GM18858 (cell line): ENCODE results near the gene SCFD2.
"Not testable (repeated sequence)": the region's sequence is repeated elsewhere in the genome, so short reads cannot be mapped to it uniquely, and the experiment has no call there.

ENCODE experiments used
- ATAC-seq: cut with Tn5 transposase; IDR thresholded peaks from one replicate; pipeline ENCODE4 v1.9.1; 2021; ENCODE audit not compliant: unreplicated experiment

The SCFD2 gene

DNA sequence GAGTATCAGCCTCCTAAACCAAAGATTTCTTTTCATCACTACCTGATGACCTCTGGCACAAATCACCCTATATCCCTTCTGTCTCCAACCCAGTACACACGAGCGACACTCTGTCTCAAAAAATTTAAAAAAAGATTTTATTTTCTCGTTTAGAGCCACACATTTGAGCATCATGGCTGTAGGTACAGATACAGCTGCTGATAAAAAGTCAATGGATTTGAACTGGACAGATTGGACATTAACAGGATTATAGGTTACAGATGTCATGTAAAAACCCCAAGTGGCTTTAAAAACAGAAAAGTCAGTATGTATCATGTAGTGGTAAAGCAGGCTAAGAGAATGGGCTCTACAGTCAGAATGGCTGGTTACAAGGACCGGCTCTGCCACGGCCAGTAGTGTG lies 171.1 kb downstream of the SCFD2 start:
- no peak for ATAC-seq

DNA sequence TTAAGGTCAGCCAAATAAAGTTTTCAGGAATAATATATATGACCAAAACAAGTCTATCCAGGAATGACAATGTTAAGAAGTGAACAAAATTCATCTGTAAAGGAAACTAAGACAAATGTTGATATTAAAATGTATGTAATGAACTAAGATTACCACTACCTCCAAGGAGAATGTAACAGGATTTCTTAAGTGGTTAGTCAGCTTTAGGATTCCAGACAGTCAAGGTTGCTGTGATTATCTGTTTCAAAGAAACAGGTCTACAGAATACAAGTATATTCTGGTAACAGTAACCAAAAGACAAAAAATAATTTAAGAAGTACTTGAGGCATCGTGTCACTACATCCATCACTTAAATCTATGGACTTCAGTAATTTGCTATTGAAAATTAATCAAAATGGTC lies 172.8 kb downstream of the SCFD2 start:
- no peak for ATAC-seq

DNA sequence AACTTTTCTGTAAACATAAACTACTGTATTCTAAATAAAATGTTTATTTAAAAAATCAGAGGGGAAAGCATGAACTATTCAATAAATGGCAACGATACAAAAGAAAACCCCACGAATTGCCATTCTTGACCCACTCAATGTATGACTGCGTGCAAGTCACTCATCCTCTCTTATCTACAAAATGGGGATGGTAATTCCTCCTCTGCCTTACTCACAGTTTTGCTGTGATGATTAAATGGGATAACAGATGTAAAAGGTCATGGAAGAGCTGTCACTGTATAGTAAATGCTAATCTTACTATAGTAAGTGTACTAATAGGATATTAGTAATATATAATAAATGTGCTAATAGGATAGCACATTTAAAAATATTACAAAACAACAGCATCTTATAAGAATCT lies 173.4 kb downstream of the SCFD2 start:
- ATAC-seq = no peak

DNA sequence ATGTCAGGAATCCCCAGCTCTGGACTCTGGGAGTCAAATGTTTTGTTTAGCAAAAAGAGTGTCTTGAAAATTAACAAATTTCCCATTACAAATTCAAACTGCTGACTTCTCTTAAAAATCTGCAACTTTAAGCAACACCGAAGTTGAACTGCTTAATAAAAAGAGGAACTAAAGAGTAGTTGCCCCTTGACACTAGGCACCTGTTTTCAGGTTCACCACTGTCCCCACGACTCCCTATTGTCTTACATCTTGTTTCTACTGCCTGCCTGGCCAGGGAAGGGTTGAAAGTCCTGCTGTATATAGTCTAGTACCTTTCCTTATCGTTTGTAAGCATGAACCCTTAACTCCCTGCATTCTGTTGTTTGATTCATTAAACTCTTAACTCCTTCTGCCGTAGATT lies 173.9 kb downstream of the SCFD2 start:
- ATAC-seq = no peak

DNA sequence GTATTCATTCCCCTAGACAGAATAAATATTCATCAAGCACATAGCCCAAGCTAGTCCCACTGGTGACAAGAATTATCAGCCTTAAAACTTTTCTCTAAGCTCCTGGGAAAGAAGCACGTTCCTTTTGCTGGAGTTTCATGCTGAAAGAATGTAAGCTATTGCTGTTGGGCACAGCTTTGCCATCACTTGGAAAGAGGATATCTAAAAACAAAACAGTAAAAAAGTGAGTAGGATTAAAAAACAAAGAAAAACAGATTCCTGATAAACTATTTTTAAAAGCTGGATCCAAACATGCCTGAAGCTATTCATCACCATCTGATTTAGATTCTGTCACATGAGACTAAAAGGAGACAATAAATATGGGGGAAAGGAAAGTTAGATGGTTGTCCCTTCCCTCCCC lies 176.8 kb downstream of the SCFD2 start:
- no peak for ATAC-seq

DNA sequence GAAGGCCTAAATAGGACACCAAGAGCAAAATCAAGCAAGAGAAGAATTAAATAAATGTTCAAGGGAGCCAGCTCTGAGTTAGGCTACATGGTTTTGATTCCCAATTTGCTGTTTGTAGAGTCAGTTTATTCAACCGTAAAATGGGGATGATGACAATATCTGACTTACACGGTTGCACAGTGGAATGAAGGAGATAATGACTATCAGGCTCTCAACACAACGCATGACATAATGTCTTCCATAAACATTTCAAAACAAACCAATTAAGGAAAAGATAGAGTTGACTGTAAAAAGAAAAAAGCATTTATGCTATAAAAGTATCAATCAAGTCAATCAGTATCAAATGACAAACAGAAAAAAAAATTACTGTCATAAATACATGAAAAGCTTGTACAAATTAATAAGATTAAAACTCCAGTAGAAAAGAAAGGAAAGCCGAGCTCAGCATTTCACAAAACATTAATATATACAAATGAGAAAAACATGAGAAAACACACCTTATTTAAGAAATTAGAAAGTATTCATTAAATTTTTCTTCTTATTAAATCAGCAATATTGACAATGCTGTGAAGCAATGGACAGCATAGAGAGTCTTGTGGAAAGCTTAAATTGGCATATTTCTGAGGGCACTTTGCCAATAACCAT lies 179.0 kb downstream of the SCFD2 start:
- ATAC-seq = no peak

DNA sequence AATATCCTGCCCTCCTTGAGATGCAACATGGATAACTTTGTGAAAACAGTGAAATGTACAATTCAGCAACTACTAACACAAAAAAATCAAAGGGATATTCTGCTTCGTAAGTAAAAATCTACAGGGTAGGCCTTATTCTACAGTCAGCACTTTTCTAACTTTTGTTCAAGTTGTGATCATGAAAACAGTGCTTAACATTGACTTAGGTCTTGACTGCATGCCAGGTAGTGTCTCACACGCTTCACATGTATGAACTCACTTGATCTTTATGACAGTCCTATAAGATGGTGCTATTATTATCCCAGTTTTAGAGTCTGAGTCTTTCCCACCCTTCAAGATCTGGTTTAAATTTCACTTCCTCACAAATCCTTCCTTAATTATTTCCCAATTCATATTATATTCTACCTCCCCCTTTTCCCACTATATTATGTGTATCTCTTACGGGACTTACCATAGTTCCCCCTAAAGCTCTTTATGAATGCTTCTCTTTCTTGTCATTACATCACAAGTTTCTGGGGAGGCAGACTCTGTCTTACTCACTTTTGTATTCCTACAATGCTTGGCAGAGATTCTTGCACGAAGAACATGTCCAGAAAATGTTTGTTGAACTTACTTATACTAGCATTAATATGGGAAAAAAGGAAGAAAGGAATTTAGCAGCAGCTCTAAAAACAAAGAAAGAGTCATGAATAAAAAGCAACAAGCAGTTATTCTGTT lies 179.8 kb downstream of the SCFD2 start:
- ATAC-seq = no peak

DNA sequence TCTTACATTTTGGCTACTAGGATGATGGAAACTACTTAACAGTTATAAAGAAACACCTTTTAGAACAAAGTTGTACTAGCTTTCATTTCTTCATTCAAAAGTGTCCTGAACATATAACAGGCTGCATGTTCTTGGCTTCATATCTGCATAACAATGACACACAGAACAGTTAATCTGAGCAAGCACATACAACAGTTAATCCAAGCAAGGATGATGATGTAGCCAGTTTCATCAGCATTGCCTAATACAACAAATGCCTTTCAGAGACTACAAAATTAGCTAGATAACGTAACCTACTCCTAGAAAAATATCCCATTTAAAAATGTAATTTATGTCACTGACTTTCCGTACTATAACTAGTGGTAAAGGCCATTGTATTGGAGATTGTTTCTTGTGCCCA lies 182.1 kb downstream of the SCFD2 start:
- no peak for ATAC-seq

DNA sequence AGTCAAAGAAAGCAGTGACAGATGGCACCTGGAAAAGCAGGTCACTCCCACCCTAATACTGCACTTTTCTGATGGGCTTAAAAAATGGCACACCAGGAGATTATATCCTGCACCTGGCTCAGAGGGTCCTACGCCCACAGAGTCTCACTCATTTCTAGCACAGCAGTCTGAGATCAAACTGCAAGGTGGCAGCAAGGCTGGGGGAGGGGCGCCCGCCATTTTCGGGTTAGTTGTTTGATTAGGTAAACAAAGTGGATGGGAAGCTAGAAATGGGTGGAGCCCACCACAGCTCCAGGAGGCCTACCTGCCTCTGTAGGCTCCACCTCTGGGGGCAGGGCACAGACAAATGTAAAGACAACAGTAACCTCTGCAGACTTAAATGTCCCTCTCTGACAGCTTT lies 188.1 kb downstream of the SCFD2 start:
- not testable (repeated sequence) for ATAC-seq

DNA sequence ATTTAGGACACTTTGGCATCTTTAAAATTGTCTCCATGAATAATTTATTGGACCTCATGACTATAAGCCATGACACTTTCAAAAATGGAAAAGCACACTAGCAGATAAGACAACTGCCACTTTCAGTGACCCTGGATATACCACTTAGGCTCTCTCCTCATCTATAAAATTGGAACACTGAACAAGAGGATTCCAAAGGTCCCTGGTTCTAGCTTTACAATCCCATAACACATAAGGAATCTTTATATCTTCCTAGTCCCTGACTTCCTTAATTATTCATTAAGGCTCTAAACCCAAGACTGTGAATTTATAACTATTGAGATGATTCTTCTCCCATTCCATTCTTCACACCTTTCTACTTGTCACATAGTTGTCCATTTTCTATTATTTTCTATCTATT lies 190.2 kb downstream of the SCFD2 start:
- ATAC-seq = no peak

DNA sequence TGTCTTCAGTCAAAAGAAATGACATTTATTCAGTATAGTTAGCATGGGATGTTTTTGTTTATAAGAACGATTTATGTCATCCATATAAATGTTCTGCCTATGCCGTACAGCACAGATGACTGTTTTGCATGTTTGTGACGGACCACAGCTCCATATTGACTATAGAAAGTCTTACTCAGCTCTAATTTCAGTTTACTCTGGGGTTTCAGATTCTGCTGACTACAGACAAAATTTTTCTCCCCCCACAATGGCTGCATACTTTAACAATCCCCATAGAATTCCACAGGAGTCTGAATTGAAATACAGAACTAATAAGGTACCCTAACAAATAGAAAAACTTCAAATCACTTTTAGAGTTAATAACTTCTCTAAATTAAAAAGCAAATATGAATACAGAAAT lies 191.0 kb downstream of the SCFD2 start:
- ATAC-seq = no peak

DNA sequence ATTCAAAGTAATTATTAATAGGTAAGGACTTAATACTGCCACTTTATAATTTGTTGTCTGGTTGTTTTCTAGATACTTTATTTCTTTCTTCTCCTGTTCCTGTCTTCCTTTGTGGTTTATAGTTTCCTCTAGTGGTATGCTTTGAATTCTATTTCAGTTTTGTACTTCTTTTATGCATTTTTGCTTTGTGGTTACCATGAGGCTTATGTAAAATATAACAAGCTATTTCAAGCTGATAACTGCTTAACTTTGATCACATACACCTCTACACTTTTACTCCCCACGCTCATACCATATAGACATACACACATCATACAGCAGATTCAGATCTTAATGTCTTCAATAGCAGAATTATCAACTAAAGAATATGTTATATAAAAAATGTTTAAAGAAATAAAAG lies 192.3 kb downstream of the SCFD2 start:
- no peak for ATAC-seq

DNA sequence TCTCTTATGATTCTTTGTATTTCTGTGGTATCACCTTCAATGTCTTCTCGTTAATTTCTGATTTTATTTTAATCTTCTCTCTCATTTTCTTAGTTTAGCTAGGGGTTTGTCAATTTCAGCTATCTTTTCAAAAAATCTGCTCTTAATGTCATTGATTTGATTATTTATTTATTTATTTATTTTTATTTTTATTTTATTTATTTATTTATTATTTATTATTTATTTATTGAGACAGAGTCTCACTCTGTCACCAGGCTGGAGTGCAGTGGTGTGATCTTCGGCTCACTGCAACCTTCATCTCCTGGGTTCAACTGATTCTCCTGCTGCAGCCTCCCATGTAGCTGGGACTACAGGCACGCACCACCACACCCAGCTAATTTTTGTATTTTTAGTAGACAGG lies 194.1 kb downstream of the SCFD2 start:
- no peak for ATAC-seq

DNA sequence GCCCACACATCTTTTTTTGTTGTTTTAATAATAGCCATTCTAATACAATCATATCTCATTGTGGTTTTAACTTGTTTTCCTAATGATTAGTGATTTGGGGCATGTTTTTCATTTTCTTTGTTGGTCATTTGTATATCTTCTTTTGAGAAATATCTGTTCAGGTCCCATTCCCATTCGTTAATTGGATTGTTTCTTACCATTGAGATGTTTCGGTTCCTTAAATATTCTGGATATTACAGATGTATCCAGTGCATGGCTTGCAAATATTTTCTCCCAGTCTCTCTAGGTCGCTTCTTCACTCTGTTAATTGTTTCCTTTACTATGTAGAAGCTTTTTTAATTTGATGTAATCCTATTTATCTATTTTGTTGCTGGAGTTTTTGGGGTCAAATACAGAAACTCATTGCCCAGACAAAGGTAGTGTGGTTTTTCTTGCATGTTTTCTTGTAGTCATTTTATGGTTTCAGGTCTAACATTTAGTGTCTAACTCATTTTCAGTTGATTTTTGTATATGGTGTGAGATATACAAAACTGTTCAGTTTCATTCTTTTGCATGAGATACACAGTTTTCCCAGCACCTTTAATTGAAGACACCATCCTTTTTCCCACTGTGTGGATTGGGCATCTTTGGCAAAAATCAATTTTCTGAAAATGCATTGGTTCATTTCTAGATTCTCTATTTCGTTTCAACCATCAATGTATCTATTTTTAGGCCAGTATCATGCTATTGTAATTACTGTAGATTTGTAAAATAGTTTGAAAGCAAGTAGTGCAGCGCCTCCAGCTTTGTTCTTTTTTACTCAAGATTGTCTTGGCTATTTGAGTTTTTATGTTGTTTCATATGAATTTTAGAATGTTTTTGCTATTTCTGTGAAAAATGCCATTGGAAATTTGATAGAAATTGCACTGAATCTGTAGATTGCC lies 195.9 kb downstream of the SCFD2 start:
- ATAC-seq = peak; percentile 61

DNA sequence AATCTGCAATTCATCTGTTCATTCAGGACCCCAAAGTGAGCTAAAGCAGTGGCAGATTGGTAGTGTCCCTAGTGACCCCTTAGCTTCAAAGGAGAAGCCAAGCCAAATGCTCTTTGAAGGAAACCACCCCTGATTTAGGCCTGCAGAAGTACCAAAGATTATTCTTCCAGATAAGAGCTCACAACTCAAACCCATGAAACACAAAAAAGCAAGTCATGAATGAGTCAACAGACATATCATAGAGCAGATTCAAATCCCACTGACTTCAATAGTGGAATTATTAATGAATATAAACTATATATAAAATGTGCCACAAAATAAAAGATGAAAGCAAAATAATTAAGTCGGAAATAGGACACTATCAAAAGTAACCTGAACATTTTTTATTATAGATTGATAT lies 197.6 kb downstream of the SCFD2 start:
- no peak for ATAC-seq

DNA sequence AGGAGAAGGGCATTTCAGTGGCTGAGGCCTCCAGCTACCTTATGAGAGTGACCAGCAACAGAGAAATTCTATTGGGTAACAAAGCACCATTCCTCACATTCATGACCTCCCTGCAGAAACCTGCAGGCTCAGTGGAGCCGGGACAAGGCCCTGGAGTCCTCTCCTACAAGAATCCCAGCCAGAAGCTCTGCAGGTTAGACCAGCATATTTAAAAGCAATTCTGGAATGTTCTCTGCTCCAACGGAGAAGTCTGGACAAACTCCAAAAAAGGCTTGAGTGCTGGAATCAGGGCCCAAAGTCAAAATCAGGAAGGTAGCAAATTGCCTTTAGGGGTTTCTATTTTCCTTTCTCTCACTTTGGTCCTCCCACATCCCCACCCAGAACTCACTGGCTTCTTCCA lies 202.9 kb downstream of the SCFD2 start:
- no peak for ATAC-seq

DNA sequence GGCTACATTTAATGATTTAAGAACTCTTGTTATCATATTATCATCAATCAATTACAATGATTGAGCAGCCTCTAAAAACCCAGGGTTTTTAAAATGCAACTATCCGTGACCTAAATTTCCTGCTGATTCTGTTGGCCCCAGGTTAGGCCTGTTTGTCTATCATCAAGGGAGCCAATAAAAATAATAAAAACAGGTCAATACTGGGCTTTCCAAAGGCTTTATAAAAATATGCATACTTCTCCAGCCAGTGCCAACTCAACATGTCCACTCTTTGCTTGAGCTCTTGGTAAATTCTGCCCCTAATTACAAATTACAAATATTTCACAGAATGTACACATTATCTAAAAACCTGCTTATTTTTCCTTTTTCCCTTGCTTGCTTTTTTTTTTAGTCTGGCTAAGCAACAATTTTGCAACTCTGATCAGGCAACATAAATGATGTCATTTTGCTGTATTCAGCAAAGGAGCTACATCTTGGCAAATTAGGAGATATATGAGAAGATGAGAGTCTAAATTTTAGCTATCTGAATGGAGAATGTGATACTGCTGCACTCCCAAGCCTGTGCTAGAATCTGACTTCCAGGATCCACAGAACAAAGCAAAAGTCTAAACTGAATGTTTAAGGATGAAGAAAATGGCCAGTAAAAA lies 204.0 kb downstream of the SCFD2 start:
- ATAC-seq = no peak

DNA sequence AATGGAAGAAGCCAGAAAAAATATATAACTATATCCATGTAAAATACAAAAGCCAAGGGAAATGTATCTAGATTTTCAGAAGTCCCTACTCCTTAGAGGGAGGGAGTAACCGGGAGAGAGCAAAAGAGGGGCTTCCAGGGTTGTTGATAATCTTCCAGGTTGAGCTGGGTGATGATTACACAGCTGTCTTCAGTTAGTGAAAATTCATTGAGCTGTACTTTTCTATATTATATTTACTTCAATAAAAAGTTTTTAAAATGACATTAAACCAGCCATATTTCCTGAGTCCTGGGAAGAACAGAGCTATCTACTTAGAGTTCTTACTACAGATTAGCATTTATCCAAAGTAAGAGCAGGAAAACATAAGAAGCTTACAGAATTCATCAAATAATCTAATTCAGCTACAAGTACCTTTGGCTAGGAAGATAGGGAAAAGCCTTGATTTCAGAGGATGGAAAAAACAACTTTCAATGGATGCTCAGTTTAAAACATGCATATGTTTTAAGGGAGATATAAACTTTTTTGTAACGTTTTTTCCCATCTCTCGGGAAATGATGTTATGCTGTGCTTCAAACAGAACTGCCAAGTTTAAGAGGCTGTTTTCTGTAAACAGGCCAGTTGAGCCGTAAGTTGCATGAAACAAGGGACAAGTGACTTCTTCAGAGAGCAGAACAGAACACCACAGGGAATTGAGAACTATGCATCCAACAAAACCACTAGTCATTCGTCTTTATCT lies 204.6 kb downstream of the SCFD2 start:
- no peak for ATAC-seq

DNA sequence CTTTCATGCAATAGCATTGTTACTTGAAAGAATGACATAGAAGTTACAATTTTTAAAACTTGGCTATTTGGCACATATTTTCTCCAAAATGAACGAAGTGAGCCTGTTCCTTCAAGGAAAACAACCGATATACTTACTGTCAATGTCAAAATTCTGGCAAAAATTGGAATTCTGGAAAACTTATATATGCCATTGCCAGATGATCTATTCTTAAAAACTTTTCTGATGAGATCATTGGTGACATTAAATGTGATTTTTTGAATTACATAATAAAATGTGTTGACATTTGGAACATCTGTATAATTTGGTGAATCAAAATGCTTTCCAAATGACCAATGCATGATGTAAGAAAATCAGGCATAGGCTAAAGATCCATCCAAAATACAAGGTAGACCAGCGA lies 209.0 kb downstream of the SCFD2 start:
- ATAC-seq = no peak

DNA sequence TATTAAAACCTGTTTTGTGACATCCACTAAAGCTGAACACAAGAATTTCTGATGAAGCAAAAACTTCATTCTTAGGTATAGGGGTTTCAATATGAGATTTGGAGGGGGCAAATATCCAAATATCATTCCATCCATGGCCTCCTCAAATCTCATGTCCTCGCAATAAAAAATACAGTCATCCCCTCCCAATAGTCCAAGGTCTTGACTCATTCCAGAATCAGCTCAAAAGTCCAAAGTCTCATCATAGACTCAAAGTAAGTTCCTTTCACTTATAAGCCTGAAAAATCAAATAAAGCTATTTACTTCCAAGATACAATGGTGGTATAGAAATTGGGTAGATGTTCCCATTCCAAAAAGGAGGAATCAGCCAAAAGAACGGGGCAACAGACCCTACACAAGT lies 213.4 kb downstream of the SCFD2 start:
- no peak for ATAC-seq

DNA sequence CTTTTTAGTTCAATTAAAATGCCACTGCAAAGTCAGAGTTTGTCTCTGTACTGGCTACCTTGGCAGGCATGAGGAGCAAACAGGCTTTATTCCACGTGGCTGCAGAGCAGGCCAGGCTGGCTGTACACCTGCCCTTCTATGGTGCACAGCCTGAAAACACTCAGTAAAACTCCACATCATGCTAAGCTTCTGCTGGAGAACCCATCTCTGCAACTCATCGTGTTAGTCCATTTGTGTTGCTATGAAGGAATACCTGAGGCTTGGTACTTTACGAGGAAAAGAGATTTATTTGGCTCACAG lies 214.4 kb downstream of the SCFD2 start:
- no peak for ATAC-seq
